ENCODE measurements around the gene ADGRF5.
"Not testable (repeated sequence)": the region's sequence is repeated elsewhere in the genome, so short reads cannot be mapped to it uniquely, and the experiment has no call there.

ADGRF5 gene

GRCh38 chr6:46894433-46894832 lies 27.3 kb downstream of the ADGRF5 start:
- DNase-seq (ENCODE audit: low spot score), result no peak

- DNase-seq (ENCODE audit: low spot score), result no peak
Measured at GRCh38 chr6:46893648-46894047, 28.1 kb downstream of the ADGRF5 start.

- DNase-seq (ENCODE audit: low spot score), result no peak
Measured at GRCh38 chr6:46891252-46891795, 30.4 kb downstream of the ADGRF5 start.

GRCh38 chr6:46888578-46888977 lies 33.2 kb downstream of the ADGRF5 start:
- peak; percentile 1 for DNase-seq (ENCODE audit: low spot score)

- DNase-seq (ENCODE audit: low spot score), result peak; percentile 44
Measured at GRCh38 chr6:46888031-46888430, 33.7 kb downstream of the ADGRF5 start.

- DNase-seq (ENCODE audit: low spot score), result no peak
Measured at GRCh38 chr6:46882645-46883044, 39.1 kb downstream of the ADGRF5 start.

- no peak for DNase-seq (ENCODE audit: low spot score)
Measured at GRCh38 chr6:46879003-46879402, 42.7 kb downstream of the ADGRF5 start.

GRCh38 chr6:46876126-46876525 lies 45.6 kb downstream of the ADGRF5 start:
- DNase-seq (ENCODE audit: low spot score), result no peak

- DNase-seq (ENCODE audit: low spot score), result no peak
Measured at GRCh38 chr6:46867411-46867810, 54.3 kb downstream of the ADGRF5 start.

GRCh38 chr6:46865221-46865620 lies 56.5 kb downstream of the ADGRF5 start:
- DNase-seq (ENCODE audit: low spot score), result no peak

- no peak for DNase-seq (ENCODE audit: low spot score)
Measured at GRCh38 chr6:46863791-46864190, 57.9 kb downstream of the ADGRF5 start.

- no peak for DNase-seq (ENCODE audit: low spot score)
Measured at GRCh38 chr6:46862381-46862780, 59.4 kb downstream of the ADGRF5 start.

GRCh38 chr6:46855966-46856365 lies 65.8 kb downstream of the ADGRF5 start:
- DNase-seq (ENCODE audit: low spot score), result peak; percentile 24

- not testable (repeated sequence) for DNase-seq (ENCODE audit: low spot score)
Measured at GRCh38 chr6:46851576-46851975, 70.2 kb downstream of the ADGRF5 start.

GRCh38 chr6:46850792-46851191 lies 70.9 kb downstream of the ADGRF5 start:
- DNase-seq (ENCODE audit: low spot score), result no peak

- DNase-seq (ENCODE audit: low spot score), result no peak
Measured at GRCh38 chr6:46849361-46849690, 72.4 kb downstream of the ADGRF5 start.

GRCh38 chr6:46848684-46849360 lies 72.9 kb downstream of the ADGRF5 start:
- peak; percentile 85 for DNase-seq (ENCODE audit: low spot score)

- DNase-seq (ENCODE audit: low spot score), result no peak
Measured at GRCh38 chr6:46845126-46845525, 76.6 kb downstream of the ADGRF5 start.

- not testable (repeated sequence) for DNase-seq (ENCODE audit: low spot score)
Measured at GRCh38 chr6:46842252-46842846, 79.4 kb downstream of the ADGRF5 start.

- no peak for DNase-seq (ENCODE audit: low spot score)
Measured at GRCh38 chr6:46838033-46838432, 83.7 kb downstream of the ADGRF5 start.

- DNase-seq (ENCODE audit: low spot score), result not testable (repeated sequence)
Measured at GRCh38 chr6:46834991-46835390, 86.7 kb downstream of the ADGRF5 start.

GRCh38 chr6:46834257-46834916 lies 87.4 kb downstream of the ADGRF5 start:
- not testable (repeated sequence) for DNase-seq (ENCODE audit: low spot score)

- DNase-seq (ENCODE audit: low spot score), result no peak
Measured at GRCh38 chr6:46832816-46833215, 88.9 kb downstream of the ADGRF5 start.

Measured in RKO (cell line).